Activated T-helper 1 cell treated with anti-CD3 and anti-CD28 coated beads, Interleukin-2, amount 50 U/mL, for 16 hours (primary cell): ENCODE data around the gene SFT2D2.
A peak's percentile ranks its signal among the peaks of the same experiment; 100 is the strongest.
"Not testable (repeated sequence)": the region's sequence is repeated elsewhere in the genome, so short reads cannot be mapped to it uniquely, and the experiment has no call there.

Experiments
- DNase-seq, 2 donors: peaks; one replicate each; pipeline ENCODE4 v3.0.0-alpha.2; 2020; ENCODE audit warnings: low read depth in 1 of 2, low spot score in 1 of 2

The SFT2D2 gene

GRCh38 chr1:168225476-168226190, at the start of gene SFT2D2:
Gene SFT2D2, plus strand, starts transcription at chr1:168226004. Its CDS starts 76 bp downstream, at chr1:168226080.
- peak; percentile 53 to 70 for DNase-seq

DNA sequence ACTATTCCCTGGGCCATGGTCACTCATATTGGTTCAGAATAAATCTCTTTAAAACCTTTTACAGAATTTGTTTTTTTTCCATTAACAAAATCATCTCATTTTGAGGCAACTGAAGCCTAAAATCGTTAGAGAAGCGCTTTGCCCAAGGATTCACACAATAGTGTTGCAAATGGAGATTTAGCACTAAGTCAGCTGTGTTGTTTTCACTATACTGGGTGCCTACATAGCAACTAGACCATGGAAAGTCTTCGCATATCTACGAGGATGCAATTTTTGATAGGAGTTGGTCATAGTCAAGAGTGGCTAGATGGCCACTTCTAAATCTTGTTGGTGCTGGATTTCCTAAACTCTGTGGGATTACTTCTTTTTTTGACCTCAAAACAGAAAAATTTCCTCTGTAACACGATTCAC, 47.6 kb upstream of the SFT2D2 start:
- DNase-seq, result no peak

DNA sequence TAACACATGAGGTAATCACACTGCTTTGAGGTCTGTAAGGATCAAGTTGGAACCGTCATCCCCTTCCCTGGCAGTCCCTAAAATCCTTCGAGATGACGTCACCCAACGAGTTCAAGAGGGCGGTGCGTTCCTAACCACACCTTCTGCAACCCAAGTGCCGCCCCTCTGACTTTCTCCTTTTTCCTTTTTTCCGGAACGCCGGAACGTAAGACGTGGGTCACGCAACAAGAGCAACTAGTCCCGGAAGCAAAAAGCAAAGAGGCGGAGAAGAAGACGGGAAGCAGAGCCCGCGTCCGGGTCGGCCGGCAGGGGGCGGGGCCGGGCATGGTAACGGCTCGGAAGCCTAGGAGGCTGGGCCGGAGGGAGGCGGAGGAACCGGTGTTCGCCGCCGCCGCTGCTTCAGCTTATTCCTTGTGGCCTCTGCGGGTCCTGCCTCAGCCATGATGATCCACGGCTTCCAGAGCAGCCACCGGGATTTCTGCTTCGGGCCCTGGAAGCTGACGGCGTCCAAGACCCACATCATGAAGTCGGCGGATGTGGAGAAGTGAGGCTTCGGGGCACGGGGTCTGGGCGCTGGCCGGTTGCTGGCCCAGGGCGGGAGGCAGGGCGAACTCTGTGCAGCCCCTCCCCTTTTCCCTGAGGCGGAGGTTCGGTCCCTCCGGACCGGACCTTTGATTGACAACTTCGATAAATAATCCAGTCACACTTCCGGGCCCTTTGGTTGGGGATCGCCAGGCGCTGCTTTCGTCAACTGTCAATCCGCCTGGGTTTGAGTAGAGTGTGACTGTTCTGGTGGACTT, 47.0 kb upstream of the SFT2D2 start, which contains the start of gene TIPRL:
Gene TIPRL, plus strand, starts transcription at position 325 of the 800 bp plus-strand sequence. Its CDS starts 116 bp downstream, at position 441.
- DNase-seq, result peak; percentile 86 to 87

- DNase-seq, result no peak
Observed at GRCh38 chr1:168179438-168180147, 46.2 kb upstream of the SFT2D2 start.

DNA sequence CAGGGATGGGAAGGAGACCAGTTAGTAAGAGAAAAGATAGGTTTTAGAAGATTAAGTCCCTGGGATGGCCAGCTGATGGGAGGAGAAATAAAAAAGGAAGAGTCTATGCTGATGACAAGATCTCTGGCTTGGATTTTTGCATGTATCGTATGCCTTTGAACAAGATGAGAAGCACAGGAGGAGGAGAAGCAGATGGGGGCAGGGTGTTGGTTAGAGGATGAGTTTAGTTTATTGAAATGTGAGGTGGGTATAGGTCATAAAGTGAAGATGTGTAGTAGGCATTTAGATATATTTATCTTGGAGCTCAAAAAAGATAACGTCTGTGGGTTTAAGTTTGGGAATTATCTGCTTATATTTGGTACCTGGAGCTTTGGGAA, 45.7 kb upstream of the SFT2D2 start:
- no peak for DNase-seq

DNA sequence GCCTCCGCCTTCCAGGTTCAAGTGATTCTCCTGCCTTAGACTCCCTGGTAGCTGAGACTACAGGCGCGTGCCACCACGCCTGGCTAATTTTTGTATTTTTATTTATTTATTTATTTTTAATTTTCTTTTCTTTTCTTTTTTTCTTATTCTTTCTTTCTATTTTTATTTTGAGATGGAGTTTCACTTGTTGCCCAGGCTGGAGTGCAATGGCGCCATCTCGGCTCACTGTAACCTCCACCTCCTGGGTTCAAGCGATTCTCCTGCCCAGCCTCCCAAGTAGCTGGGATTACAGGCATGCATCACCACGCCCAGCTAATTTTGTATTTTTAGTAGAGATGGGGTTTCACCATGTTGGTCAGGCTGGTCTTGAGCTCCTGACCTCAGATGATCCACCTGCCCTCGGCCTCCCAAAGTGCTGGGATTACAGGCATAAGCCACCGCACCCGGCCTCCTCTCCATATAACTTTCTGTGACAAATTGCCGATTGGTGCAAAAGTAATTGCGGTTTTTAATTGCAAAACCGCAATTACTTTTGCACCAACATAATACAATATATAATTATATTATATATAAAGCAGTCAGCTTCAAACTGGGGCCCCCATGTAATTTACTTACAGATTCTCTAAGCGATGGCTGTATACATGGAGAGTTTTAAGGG, 44.6 kb upstream of the SFT2D2 start:
- not testable (repeated sequence) for DNase-seq

- no peak for DNase-seq
Observed at GRCh38 chr1:168187177-168187576, 38.6 kb upstream of the SFT2D2 start.

- DNase-seq, result no peak
Observed at GRCh38 chr1:168190403-168190802, 35.4 kb upstream of the SFT2D2 start.

DNA sequence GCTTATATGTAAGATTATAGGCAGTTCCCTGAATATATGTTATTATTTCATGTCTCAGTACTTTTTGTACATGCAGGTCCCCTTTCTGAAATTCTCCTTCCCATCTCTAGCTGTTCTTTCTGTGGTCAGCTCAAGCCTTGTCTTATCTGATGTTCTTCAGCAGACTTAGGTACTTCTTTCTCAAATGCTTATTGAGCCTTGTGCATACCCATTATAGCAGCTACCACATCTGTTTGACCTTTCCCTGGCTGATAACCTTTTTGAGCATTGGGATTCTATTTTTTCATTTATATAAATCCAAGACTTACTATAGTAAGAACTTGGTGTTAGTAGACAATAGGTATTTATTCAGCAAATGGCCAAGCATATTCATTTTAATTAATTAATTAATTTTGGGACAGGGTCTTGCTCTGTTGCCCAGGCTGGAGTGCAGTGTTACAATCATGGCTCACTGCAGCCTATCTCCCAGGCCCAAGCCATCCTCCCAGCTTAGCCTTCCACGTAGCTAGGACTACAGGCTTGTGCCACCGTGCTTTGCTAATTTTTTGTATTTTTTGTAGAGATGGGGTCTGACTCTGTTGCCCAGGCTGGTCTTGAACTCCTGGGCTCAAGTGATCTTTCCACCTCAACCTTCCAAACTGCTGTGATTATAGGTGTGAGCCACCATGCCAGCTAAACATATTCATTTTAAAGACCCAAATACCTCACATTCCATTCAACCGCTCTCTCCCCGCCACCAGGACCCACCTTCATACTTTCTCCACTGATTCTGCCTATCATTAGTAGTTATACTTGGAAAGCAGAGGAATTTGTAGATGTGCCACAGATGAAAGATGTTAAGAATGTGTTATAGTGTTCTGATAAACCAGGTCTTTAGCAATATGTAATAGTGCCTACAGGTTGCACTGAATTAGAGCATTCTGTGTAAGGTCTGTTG, 30.3 kb upstream of the SFT2D2 start:
- DNase-seq, result no peak

- DNase-seq, result no peak
Observed at GRCh38 chr1:168199056-168199455, 26.7 kb upstream of the SFT2D2 start.

DNA sequence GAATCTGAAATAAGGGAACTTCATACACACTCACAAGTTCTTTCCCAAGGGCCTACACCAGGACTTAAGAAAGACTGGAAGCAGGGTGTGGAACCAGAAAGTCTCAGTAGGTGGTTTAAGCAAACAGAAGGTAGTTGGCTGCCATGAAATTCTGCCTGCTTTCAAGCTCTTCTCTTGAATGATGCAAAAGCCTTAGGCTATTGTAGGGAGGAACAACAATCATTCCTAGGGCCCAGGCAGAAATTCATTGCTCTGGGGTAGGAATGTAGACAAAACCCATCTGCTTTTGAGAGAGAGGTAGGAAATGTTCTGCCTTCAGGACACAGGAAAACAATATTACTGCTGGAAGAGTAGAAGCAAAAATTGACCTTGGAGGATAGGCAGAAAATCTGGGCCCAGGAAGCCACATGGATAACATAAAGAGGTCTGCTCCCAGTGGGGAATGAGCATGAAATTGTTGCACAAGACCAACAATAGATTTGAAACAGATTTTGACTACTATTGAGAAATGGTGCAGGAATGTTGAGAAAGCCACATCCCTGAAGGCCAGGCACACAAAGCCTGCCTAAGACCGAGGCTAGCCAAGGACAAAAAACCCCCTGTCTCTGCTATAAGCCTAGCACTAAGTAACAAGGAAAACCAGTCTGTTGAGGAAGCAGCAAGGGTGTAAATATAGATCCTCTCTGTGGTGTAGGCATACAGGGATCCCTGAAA, 22.7 kb upstream of the SFT2D2 start:
- DNase-seq, result no peak

- no peak for DNase-seq
Observed at GRCh38 chr1:168206111-168206510, 19.7 kb upstream of the SFT2D2 start.

DNA sequence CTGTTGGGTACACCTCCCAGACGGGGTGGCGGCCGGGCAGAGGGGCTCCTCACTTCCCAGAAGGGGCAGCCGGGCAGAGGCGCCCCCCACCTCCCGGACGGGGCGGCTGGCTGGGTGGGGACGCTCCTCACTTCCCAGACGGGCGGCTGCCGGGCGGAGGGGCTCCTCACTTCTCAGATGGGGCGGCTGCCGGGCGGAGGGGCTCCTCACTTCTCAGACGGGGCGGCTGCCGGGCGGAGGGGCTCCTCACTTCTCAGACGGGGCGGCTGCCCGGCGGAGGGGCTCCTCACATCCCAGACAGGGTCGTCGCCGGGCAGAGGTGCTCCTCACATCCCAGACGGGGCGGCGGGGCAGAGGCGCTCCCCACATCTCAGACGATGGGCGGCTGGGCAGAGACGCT, 18.1 kb upstream of the SFT2D2 start:
- DNase-seq, result not testable (repeated sequence)

- no peak for DNase-seq
Observed at GRCh38 chr1:168210312-168210711, 15.5 kb upstream of the SFT2D2 start.

- DNase-seq, result no peak
Observed at GRCh38 chr1:168213349-168213748, 12.5 kb upstream of the SFT2D2 start.

- no peak for DNase-seq
Observed at GRCh38 chr1:168216171-168216570, 9.6 kb upstream of the SFT2D2 start.

DNA sequence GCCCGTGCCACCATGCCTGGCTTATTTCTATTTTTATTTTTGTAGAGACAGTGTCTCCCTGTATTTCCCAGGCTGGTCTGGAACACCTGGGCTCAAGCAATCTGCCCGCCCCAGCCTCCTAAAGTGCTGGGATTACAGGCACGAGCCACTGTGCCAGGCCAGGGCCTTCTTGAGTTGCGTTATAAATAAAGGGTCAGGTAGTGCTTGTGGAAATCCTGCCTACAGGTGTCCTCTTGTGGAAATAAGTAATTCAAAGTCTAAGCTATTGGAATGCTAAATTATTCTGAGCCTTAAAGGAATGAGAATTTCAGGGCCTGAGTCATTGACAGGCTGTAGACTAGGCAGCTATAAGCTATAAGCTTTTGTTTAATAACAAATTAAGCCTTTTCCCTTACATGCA, 8.1 kb upstream of the SFT2D2 start:
- no peak for DNase-seq

GRCh38 chr1:168218658-168219057, 7.1 kb upstream of the SFT2D2 start:
- DNase-seq, result no peak

- DNase-seq, result no peak
Observed at GRCh38 chr1:168220470-168220871, 5.3 kb upstream of the SFT2D2 start.
